Adrenal gland (tissue), 5 donors: ENCODE data around the gene SPINK1.

Experiments
- POLR2A ChIP-seq, 2 donors: fragments of 450-650 bp; IDR thresholded peaks; one replicate each; pipeline ENCODE4 v1.6.1; 2017; ENCODE audit warnings: antibody characterized with exemption in 2 of 2, mild to moderate bottlenecking in 2 of 2, moderate library complexity in 1 of 2
- TF ChIP-seq, protein P1 (sequence below), 6 experiments: fragments of 450-650 bp in 4 of 6; fragments of 200-600 bp in 2 of 6; sonication (generic) in 1 of 6; IDR thresholded peaks; 1 replicate in 5 of 6; 2 replicates in 1 of 6; pipeline versions ENCODE4 v1.5.1 to v1.8.0; 2016 to 2021; ENCODE audit warnings: antibody characterized with exemption in 6 of 6, mild to moderate bottlenecking in 2 of 6, moderate library complexity in 1 of 6
- donor health status: DM: no; HTN: no; CAD: no.

DNA sequence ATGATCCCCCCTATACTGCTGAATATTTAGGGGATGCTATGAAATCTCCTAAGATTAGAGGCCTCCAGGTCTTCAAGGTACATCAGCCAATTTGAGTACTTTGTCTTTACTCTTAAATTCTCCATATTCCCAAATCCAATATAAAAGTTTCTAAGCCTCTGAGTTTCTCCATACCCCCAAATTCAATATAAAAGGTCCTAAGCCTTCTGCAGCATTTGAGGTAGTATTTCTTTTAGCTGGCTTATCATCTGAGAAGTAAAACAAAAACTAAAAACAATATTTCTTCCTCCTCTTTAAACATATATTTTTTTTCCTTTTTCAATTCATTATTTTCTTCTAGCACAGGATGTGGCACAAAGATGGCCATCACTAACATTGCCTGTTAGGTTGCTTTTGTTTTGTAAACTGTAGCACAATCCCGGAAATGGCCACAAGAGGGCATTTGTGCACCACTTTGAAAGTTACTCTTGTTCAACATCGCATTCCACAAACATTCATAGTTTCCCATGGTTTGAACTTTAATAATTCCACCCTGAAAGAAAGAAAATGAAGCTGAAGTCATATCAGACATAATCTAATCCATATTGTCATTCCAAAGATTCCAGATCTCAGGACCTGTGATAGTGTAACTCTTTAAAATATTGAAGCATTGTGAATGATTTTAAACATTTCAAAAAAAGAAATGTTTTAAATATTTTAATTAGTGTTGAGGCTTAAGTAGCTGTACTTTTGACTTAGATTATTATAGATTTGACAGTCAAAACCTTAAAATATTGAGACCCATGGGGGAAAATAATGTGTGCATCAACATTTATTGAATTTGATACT is 26.0 kb upstream of the SPINK1 start:
- TF ChIP-seq, protein P1, sequence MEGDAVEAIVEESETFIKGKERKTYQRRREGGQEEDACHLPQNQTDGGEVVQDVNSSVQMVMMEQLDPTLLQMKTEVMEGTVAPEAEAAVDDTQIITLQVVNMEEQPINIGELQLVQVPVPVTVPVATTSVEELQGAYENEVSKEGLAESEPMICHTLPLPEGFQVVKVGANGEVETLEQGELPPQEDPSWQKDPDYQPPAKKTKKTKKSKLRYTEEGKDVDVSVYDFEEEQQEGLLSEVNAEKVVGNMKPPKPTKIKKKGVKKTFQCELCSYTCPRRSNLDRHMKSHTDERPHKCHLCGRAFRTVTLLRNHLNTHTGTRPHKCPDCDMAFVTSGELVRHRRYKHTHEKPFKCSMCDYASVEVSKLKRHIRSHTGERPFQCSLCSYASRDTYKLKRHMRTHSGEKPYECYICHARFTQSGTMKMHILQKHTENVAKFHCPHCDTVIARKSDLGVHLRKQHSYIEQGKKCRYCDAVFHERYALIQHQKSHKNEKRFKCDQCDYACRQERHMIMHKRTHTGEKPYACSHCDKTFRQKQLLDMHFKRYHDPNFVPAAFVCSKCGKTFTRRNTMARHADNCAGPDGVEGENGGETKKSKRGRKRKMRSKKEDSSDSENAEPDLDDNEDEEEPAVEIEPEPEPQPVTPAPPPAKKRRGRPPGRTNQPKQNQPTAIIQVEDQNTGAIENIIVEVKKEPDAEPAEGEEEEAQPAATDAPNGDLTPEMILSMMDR (IDR thresholded peaks at IDR 0.05) = peak; percentile 62 to 84 (median 70)
- TF ChIP-seq POLR2A (IDR thresholded peaks at IDR 0.05) = no peak
